GM23338 (cell line): ENCODE measurements around the gene GPR149. TPM values are rescaled to one million over a fixed set of nuclear protein-coding genes. Genes with fewer than 3 reads are reported as not detected.

Experiments used
- ATAC-seq: fragments of 200-7000 bp; cut with Tn5 transposase; 3 replicates; pipeline ENCODE4 v1.9.1; 2020
- DNase-seq: peaks from one replicate; pipeline ENCODE4 v3.0.0-alpha.2; 2015; ENCODE audit warnings: low spot score
- H2AFZ ChIP-seq: fragments of 200-600 bp; sonication (generic); 2 replicates; pipeline ENCODE4 v1.8.0; 2016; ENCODE audit warnings: antibody characterized with exemption, mild to moderate bottlenecking, moderate library complexity
- H3F3A ChIP-seq: fragments of 200-600 bp; sonication (generic); replicated peaks from 2 replicates; pipeline ENCODE4 v1.8.0; 2017; ENCODE audit warnings: antibody characterized with exemption, mixed run types, low read depth
- H3K27ac ChIP-seq: fragments of 200-600 bp; sonication (generic); 2 replicates; pipeline ENCODE4 v1.6.1; 2016; ENCODE audit warnings: low read depth
- H3K27me3 ChIP-seq: fragments of 200-600 bp; sonication (generic); 2 replicates; pipeline ENCODE4 v1.8.0; 2016; ENCODE audit warnings: mild to moderate bottlenecking, mixed run types, moderate library complexity; ENCODE audit not compliant: insufficient read depth
- H3K36me3 ChIP-seq: fragments of 200-600 bp; sonication (generic); 2 replicates; pipeline ENCODE4 v1.8.0; 2016; ENCODE audit warnings: mild to moderate bottlenecking; ENCODE audit not compliant: insufficient read depth
- H3K4me1 ChIP-seq: fragments of 200-600 bp; sonication (generic); 2 replicates; pipeline ENCODE4 v1.8.0; 2016; ENCODE audit warnings: mild to moderate bottlenecking, moderate library complexity; ENCODE audit not compliant: insufficient read depth
- H3K4me2 ChIP-seq: fragments of 200-600 bp; sonication (generic); 2 replicates; pipeline ENCODE4 v1.7.1; 2017; ENCODE audit warnings: mixed run types
- H3K4me3 ChIP-seq: fragments of 200-600 bp; sonication (generic); 2 replicates; pipeline ENCODE4 v1.6.1; 2016; ENCODE audit warnings: mixed run types
- H3K79me2 ChIP-seq: fragments of 200-600 bp; sonication (generic); replicated peaks from 2 replicates; pipeline ENCODE4 v1.8.0; 2017; ENCODE audit warnings: mild to moderate bottlenecking; ENCODE audit not compliant: insufficient read depth
- H3K9me2 ChIP-seq: fragments of 200-600 bp; sonication (generic); 2 replicates; pipeline ENCODE4 v1.8.0; 2017; ENCODE audit not compliant: insufficient read depth
- H4K20me1 ChIP-seq: fragments of 200-600 bp; sonication (generic); replicated peaks from 2 replicates; pipeline ENCODE4 v1.8.0; 2017; ENCODE audit warnings: mild to moderate bottlenecking; ENCODE audit not compliant: insufficient read depth
- H3K27ac Mint-ChIP-seq: 2 replicates; pipeline ENCODE4 v1.8.0; 2020; ENCODE audit warnings: inconsistent platforms, mild to moderate bottlenecking, moderate library complexity, mixed read lengths
- H3K27me3 Mint-ChIP-seq: 3 replicates; pipeline ENCODE4 v1.8.0; 2022; ENCODE audit warnings: low read depth, mild to moderate bottlenecking, moderate library complexity, mixed read lengths, inconsistent platforms; ENCODE audit not compliant: insufficient read depth, poor library complexity
- H3K36me3 Mint-ChIP-seq: 3 replicates; pipeline ENCODE4 v1.8.0; 2021; ENCODE audit warnings: low read depth, mild to moderate bottlenecking, inconsistent platforms, moderate library complexity, mixed read lengths
- H3K4me1 Mint-ChIP-seq: 3 replicates; pipeline ENCODE4 v1.8.0; 2020; ENCODE audit warnings: mild to moderate bottlenecking, inconsistent platforms, mixed read lengths
- H3K4me3 Mint-ChIP-seq: 3 replicates; pipeline ENCODE4 v1.8.0; 2021; ENCODE audit warnings: moderate library complexity, mild to moderate bottlenecking, inconsistent platforms, mixed read lengths
- H3K9me3 Mint-ChIP-seq: 3 replicates; pipeline ENCODE4 v1.8.0; 2020; ENCODE audit warnings: moderate library complexity, mild to moderate bottlenecking, inconsistent platforms, mixed read lengths
- EZH2 ChIP-seq: fragments of 200-600 bp; sonication (generic); IDR thresholded peaks from one replicate; pipeline ENCODE4 v1.8.0; 2017; ENCODE audit warnings: antibody characterized with exemption, mild to moderate bottlenecking, low read depth; ENCODE audit not compliant: unreplicated experiment
- JUNB ChIP-seq: IDR thresholded peaks from one replicate; pipeline ENCODE4 v1.6.1; 2016; ENCODE audit warnings: antibody characterized with exemption; ENCODE audit not compliant: unreplicated experiment
- POLR2AphosphoS5 ChIP-seq: IDR thresholded peaks from 2 replicates; pipeline ENCODE4 v1.6.1; 2016; ENCODE audit warnings: antibody characterized with exemption, low read depth
- ZNF114 ChIP-seq: fragments of 250-450 bp; sonication (Bioruptor Pico); IDR thresholded peaks from 2 replicates; pipeline ENCODE4 v1.5.0; 2020; ENCODE audit warnings: mild to moderate bottlenecking, moderate library complexity
- ZNF331 ChIP-seq: fragments of 250-450 bp; sonication (Bioruptor Pico); IDR thresholded peaks from 2 replicates; pipeline ENCODE4 v1.5.0; 2020; ENCODE audit warnings: low read depth, mild to moderate bottlenecking, moderate library complexity
- polyA plus RNA-seq: library from polyadenylated mRNA; unstranded; fragments of >200 nt; fragmentation: Nextera tagmentation; extraction: Ambion mirVana; gene quantifications from 2 replicates; pipeline ENCODE4 v1.2.1, GENCODE V29; 2016
- total RNA-seq: library from RNA; depleted of rRNA; stranded (reverse); fragments of >200 nt; shearing (Covaris generic); gene quantifications from 2 replicates; pipeline ENCODE4 v1.2.3, GENCODE V29; 2014
- TF ChIP-seq, protein P1 (sequence below): fragments of 250-450 bp; sonication (Bioruptor Pico); IDR thresholded peaks from 2 replicates; pipeline ENCODE4 v1.5.0; 2020; ENCODE audit warnings: mild to moderate bottlenecking, moderate library complexity
- TF ChIP-seq, protein P2 (sequence below): IDR thresholded peaks from 2 replicates; pipeline ENCODE4 v1.6.1; 2016; ENCODE audit warnings: antibody characterized with exemption

Gene GPR149
- total and polyA plus RNA-seq, 2 experiments from 2014 or later = 0.11 to 0.21 TPM

DNA sequence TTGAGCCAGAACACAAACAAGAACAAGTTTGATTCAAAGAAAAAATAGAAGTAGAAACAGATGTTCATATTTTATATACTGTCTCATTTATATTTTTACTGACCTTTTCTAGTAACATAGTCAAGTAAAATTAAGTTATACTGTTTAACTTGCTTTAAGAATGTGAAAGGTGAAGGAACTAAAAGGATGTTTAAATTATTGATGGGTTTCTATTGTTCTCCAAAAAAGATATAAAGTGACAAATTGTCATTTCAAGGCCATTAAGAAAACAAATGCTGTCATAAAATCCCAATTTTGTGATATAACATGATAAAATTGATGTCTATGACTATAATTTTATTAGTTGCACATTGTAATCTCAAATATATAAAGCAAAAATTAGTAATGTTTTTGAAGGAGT lies 7.3 kb downstream of the GPR149 start:
- H3K4me1 Mint-ChIP-seq = peaks cover 5% of the 10 kb centered on the region; the same call in 2 of the 3 replicates
- DNase-seq (no peak), ATAC-seq (no peak)
- Histone ChIP-seq H4K20me1 (no peaks in the 10 kb centered on the region), H3K4me1 (peaks cover 12% of the 10 kb centered on the region), H3K79me2 (no peaks in the 10 kb centered on the region), H2AFZ (no peak overlapping the region), H3K4me2 (no peak overlapping the region), H3K36me3 (no peaks in the 10 kb centered on the region), H3K9me2 (no peaks in the 10 kb centered on the region), H3K27me3 (peaks cover 10% of the 10 kb centered on the region), H3F3A (no peaks in the 10 kb centered on the region), H3K4me3 (no peak overlapping the region), H3K27ac (no peak overlapping the region)
- H3K4me3 Mint-ChIP-seq = no peak overlapping the region
- no peak for TF ChIP-seq ZNF331 (CRISPR knock-in tag)
- TF ChIP-seq, protein P1, sequence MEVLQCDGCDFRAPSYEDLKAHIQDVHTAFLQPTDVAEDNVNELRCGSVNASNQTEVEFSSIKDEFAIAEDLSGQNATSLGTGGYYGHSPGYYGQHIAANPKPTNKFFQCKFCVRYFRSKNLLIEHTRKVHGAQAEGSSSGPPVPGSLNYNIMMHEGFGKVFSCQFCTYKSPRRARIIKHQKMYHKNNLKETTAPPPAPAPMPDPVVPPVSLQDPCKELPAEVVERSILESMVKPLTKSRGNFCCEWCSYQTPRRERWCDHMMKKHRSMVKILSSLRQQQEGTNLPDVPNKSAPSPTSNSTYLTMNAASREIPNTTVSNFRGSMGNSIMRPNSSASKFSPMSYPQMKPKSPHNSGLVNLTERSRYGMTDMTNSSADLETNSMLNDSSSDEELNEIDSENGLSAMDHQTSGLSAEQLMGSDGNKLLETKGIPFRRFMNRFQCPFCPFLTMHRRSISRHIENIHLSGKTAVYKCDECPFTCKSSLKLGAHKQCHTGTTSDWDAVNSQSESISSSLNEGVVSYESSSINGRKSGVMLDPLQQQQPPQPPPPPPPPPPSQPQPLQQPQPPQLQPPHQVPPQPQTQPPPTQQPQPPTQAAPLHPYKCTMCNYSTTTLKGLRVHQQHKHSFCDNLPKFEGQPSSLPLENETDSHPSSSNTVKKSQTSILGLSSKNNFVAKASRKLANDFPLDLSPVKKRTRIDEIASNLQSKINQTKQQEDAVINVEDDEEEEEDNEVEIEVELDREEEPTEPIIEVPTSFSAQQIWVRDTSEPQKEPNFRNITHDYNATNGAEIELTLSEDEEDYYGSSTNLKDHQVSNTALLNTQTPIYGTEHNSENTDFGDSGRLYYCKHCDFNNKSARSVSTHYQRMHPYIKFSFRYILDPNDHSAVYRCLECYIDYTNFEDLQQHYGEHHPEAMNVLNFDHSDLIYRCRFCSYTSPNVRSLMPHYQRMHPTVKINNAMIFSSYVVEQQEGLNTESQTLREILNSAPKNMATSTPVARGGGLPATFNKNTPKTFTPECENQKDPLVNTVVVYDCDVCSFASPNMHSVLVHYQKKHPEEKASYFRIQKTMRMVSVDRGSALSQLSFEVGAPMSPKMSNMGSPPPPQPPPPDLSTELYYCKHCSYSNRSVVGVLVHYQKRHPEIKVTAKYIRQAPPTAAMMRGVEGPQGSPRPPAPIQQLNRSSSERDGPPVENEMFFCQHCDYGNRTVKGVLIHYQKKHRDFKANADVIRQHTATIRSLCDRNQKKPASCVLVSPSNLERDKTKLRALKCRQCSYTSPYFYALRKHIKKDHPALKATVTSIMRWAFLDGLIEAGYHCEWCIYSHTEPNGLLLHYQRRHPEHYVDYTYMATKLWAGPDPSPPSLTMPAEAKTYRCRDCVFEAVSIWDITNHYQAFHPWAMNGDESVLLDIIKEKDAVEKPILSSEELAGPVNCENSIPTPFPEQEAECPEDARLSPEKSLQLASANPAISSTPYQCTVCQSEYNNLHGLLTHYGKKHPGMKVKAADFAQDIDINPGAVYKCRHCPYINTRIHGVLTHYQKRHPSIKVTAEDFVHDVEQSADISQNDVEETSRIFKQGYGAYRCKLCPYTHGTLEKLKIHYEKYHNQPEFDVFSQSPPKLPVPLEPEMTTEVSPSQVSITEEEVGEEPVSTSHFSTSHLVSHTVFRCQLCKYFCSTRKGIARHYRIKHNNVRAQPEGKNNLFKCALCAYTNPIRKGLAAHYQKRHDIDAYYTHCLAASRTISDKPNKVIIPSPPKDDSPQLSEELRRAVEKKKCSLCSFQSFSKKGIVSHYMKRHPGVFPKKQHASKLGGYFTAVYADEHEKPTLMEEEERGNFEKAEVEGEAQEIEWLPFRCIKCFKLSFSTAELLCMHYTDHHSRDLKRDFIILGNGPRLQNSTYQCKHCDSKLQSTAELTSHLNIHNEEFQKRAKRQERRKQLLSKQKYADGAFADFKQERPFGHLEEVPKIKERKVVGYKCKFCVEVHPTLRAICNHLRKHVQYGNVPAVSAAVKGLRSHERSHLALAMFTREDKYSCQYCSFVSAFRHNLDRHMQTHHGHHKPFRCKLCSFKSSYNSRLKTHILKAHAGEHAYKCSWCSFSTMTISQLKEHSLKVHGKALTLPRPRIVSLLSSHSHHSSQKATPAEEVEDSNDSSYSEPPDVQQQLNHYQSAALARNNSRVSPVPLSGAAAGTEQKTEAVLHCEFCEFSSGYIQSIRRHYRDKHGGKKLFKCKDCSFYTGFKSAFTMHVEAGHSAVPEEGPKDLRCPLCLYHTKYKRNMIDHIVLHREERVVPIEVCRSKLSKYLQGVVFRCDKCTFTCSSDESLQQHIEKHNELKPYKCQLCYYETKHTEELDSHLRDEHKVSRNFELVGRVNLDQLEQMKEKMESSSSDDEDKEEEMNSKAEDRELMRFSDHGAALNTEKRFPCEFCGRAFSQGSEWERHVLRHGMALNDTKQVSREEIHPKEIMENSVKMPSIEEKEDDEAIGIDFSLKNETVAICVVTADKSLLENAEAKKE = no peak
- TF ChIP-seq EZH2 = no peak
- TF ChIP-seq ZNF114 = no peak
- TF ChIP-seq JUNB = no peak
- TF ChIP-seq, protein P2, sequence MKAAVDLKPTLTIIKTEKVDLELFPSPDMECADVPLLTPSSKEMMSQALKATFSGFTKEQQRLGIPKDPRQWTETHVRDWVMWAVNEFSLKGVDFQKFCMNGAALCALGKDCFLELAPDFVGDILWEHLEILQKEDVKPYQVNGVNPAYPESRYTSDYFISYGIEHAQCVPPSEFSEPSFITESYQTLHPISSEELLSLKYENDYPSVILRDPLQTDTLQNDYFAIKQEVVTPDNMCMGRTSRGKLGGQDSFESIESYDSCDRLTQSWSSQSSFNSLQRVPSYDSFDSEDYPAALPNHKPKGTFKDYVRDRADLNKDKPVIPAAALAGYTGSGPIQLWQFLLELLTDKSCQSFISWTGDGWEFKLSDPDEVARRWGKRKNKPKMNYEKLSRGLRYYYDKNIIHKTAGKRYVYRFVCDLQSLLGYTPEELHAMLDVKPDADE = no peak
- TF ChIP-seq POLR2AphosphoS5 = no peak
- H3K27me3 Mint-ChIP-seq = peaks cover 5% of the 10 kb centered on the region
- no peak overlapping the region for H3K27ac Mint-ChIP-seq
- no peaks in the 10 kb centered on the region for H3K36me3 Mint-ChIP-seq
- no peaks in the 10 kb centered on the region for H3K9me3 Mint-ChIP-seq
